Medulla oblongata (tissue), 1 donor: ENCODE results near the gene NR1H2.
"Not testable (repeated sequence)": the region's sequence is repeated elsewhere in the genome, so short reads cannot be mapped to it uniquely, and the experiment has no call there.

Source experiments
- DNase-seq: peaks from one replicate; pipeline ENCODE4 v3.0.0-alpha.2; 2015; ENCODE audit errors: extremely low spot score

Gene NR1H2

GRCh38 chr19:50378169-50378862 lies 2.1 kb downstream of the NR1H2 start:
- DNase-seq = no peak

GRCh38 chr19:50378863-50379236 lies 2.6 kb downstream of the NR1H2 start:
- no peak for DNase-seq

- DNase-seq = no peak
Observed at GRCh38 chr19:50379602-50380001, 3.3 kb downstream of the NR1H2 start.

- no peak for DNase-seq
Observed at GRCh38 chr19:50380137-50380536, 3.9 kb downstream of the NR1H2 start.

DNA sequence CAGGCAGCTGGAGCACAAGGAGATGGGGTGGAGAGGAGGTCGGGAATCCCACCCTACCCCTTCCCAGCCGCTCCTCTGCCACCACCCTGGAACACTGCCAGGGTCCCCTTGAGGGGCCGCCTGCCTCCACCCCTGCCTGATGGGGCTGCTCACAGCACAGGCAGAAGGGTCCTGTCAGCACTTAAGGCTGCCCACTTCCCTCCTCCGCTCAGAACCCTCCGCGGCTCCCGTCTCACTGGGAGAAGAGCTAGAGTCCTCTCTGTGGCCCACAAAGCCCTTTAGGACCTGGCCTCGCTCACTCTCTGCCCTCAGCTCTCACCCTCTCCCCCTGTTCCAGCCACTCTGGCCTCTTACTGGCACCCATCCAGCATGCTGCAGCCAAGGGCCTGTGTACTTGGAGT lies 4.5 kb downstream of the NR1H2 start:
- DNase-seq = no peak

DNA sequence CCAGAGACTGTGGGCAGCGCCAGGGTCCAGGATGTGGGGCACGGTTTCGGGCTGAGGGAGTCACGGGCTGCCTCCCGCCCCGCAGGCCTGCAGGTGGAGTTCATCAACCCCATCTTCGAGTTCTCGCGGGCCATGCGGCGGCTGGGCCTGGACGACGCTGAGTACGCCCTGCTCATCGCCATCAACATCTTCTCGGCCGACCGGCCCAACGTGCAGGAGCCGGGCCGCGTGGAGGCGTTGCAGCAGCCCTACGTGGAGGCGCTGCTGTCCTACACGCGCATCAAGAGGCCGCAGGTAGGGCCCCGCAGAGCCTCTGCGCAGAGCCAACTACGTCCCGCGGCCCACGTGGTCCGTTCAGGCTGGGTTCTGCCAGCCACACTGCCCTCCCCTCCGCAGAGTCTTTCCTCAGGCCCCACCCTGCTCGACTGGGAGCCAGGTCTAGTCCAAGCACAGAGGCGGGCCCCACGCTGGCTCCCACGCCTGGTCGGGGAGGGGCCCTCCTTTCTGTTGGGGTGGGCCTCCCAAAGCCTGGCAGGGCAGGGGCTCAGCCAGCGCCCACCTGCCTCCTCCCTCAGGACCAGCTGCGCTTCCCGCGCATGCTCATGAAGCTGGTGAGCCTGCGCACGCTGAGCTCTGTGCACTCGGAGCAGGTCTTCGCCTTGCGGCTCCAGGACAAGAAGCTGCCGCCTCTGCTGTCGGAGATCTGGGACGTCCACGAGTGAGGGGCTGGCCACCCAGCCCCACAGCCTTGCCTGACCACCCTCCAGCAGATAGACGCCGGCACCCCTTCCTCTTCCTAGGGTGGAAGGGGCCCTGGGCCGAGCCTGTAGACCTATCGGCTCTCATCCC lies 5.8 kb downstream of the NR1H2 start:
- no peak for DNase-seq

GRCh38 chr19:50383001-50383851 lies 7.0 kb downstream of the NR1H2 start:
- no peak for DNase-seq

- DNase-seq = peak; percentile 95
Observed at GRCh38 chr19:50383852-50384684, 7.8 kb downstream of the NR1H2 start, which contains the start of gene POLD1. Gene POLD1 (plus strand): TSS chr19:50384347. CDS start chr19:50398852, 14,505 bp downstream.

DNA sequence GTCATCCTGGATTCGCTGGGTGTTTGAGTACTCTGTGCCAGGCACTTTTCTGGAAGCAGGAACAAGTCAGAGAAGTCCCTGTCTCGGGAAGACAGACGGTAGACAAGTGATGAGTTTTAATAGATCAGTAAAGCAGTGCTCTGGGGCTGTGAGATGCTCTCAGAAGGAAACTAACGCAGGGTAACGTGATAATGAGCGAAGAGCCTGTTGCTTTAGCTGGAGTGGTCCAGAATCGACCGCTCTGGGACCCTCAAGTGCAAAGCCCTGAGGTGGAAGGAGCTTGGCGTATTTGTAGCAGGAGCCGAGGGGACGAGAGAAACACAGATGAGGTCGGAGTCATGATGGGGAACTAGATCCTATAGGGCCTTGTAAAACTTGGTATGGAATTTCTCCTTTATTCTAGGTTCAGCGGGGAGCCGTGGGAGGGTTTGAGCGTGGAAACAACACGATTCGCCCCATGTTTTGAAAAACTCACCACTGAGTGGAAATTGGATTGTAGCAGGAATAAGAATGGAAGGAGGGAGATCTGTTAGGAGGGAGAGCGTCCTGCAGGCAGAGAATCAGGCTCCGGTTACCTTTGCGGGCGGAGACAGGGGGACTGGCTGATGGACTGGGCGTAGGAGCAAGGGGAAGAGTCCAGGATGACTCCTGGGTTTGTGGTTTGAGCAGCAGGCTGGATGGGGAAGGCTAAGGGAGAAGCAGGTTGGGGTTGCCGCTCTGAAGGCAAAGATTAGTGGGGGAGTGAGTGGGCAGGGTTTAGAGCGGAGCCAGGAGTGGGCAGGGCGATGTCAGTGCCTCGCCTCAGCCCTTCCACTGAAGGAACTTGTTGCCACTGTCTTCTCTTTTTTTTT lies 8.7 kb downstream of the NR1H2 start:
- DNase-seq = no peak

- peak; percentile 27 for DNase-seq
Observed at GRCh38 chr19:50387176-50387867, 11.1 kb downstream of the NR1H2 start.

- DNase-seq = no peak
Observed at GRCh38 chr19:50387868-50388245, 11.6 kb downstream of the NR1H2 start.

- DNase-seq = not testable (repeated sequence)
Observed at GRCh38 chr19:50390295-50390694, 14.0 kb downstream of the NR1H2 start.

DNA sequence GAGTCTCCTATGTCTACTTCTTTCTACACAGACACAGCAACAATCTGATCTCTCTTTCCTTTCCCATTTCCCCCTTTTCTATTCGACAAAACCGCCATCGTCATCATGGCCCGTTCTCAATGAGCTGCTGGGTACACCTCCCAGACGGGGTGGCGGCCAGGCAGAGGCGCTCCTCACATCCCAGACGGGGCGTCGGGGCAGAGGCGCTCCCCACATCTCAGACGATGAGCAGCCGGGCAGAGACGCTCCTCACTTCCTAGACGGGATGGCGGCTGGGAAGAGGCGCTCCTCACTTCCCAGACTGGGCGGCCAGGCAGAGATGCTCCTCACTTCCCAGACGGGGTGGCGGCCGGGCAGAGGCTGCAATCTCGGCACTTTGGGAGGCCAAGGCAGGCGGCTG lies 14.7 kb downstream of the NR1H2 start:
- DNase-seq = not testable (repeated sequence)

- DNase-seq = no peak
Observed at GRCh38 chr19:50392759-50393158, 16.5 kb downstream of the NR1H2 start.

GRCh38 chr19:50393589-50393988 lies 17.3 kb downstream of the NR1H2 start:
- DNase-seq = no peak

DNA sequence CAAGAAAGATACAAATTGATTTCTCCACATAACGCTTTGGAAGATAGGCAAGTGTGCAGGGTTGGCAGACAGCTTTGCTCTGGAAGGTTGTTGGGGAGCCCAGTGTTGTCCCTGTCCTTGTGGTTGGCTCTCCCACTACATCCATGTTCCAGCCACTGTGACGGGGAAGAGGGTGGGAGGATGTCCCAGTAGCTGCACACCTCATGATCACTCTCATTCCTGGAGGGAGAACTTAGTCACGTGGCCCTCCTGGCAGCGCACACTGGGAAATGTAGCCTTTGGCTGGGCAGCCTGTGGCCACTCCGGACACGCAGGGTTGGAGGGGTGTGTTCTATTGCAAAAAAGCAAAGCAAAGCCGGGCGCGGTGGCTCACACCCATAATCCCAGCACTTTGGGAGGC lies 17.8 kb downstream of the NR1H2 start:
- no peak for DNase-seq

GRCh38 chr19:50398675-50399367 lies 22.6 kb downstream of the NR1H2 start:
- no peak for DNase-seq

GRCh38 chr19:50399368-50399745 lies 23.1 kb downstream of the NR1H2 start:
- no peak for DNase-seq
